SK-N-SH treated with all-trans-retinoic acid at 6 μM for 48 hours (cell line): ENCODE results near the gene RERE.

ENCODE experiments used
- ARNTL ChIP-seq: fragments of 450-650 bp; formaldehyde crosslinking; IDR thresholded peaks from 2 replicates; pipeline ENCODE4 v1.5.0; 2020; ENCODE audit warnings: low read depth, mild to moderate bottlenecking, moderate library complexity, borderline replicate concordance
- BACH2 ChIP-seq: fragments of 250-450 bp; sonication (Bioruptor Pico); IDR thresholded peaks from 2 replicates; pipeline ENCODE4 v1.9.0; 2021; ENCODE audit warnings: mild to moderate bottlenecking, borderline replicate concordance
- PATZ1 ChIP-seq: fragments of 250-450 bp; sonication (Bioruptor Pico); IDR thresholded peaks from 2 replicates; pipeline ENCODE4 v1.8.0; 2020; ENCODE audit warnings: mild to moderate bottlenecking, moderate library complexity, borderline replicate concordance
- POU6F1 ChIP-seq: fragments of 250-450 bp; sonication (Bioruptor Pico); IDR thresholded peaks from 2 replicates; pipeline ENCODE4 v1.8.0; 2021; ENCODE audit warnings: low read depth, mild to moderate bottlenecking, moderate library complexity, borderline replicate concordance
- TSHZ2 ChIP-seq: fragments of 250-450 bp; sonication (Bioruptor Pico); IDR thresholded peaks from 2 replicates; pipeline ENCODE4 v1.5.0; 2020; ENCODE audit warnings: mild to moderate bottlenecking, moderate library complexity
- ZC3H10 ChIP-seq: fragments of 250-450 bp; sonication (Bioruptor Pico); IDR thresholded peaks from 2 replicates; pipeline ENCODE4 v1.5.1; 2021; ENCODE audit warnings: mild to moderate bottlenecking, moderate library complexity
- ZNF8 ChIP-seq: fragments of 450-650 bp; formaldehyde crosslinking; IDR thresholded peaks from 2 replicates; pipeline ENCODE4 v1.5.0; 2020; ENCODE audit warnings: mild to moderate bottlenecking, moderate library complexity

GRCh38 chr1:8478566-8478965 is 338.9 kb downstream of the RERE start:
- no peak for TF ChIP-seq ZNF8 (CRISPR knock-in tag)
- TF ChIP-seq PATZ1 (CRISPR knock-in tag): no peak
- no peak for TF ChIP-seq ARNTL (CRISPR knock-in tag)
- TF ChIP-seq ZC3H10: no peak
- TF ChIP-seq POU6F1: no peak
- no peak for TF ChIP-seq BACH2
- TF ChIP-seq TSHZ2 (CRISPR knock-in tag): no peak
